ENCODE results near the gene UNC5CL.

- no peak for TF ChIP-seq YY1 (IDR thresholded peaks at IDR 0.05; ENCODE audit: insufficient read depth, insufficient read length)
- TF ChIP-seq SUZ12 (IDR thresholded peaks at IDR 0.05; ENCODE audit: extremely low read depth, insufficient read depth, insufficient read length): no peak
- no peak for TF ChIP-seq ZNF274 (IDR thresholded peaks at IDR 0.05; ENCODE audit: low read depth, low read length)
Measured at GRCh38 chr6:41053041-41053440, 14.0 kb upstream of the UNC5CL start, which contains the start of gene APOBEC2.

Data from NT2/D1 (cell line).